ENCODE measurements around the gene FAM83G.

FAM83G gene

GRCh38 chr17:18976201-18976600, 28.4 kb downstream of the FAM83G start:
- TF ChIP-seq CTCF (IDR thresholded peaks at IDR 0.05; ENCODE audit: low read depth, low read length, poor library complexity, severe bottlenecking) = no peak
- no peak for TF ChIP-seq EZH2phosphoT487 (IDR thresholded peaks at IDR 0.05; ENCODE audit: borderline replicate concordance, low read length)
- Histone ChIP-seq H3K36me3 (ENCODE audit: control insufficient read depth, low read length) (peaks cover 23% of the 10 kb centered on the region), H3K4me2 (ENCODE audit: low read length) (no peak overlapping the region)

GRCh38 chr17:18975597-18975996, 29.0 kb downstream of the FAM83G start:
- no peak for TF ChIP-seq CTCF (IDR thresholded peaks at IDR 0.05; ENCODE audit: low read depth, low read length, poor library complexity, severe bottlenecking)
- TF ChIP-seq EZH2phosphoT487 (IDR thresholded peaks at IDR 0.05; ENCODE audit: borderline replicate concordance, low read length) = no peak
- H4K20me1 ChIP-seq (ENCODE audit: control insufficient read depth, insufficient read depth, low read depth, low read length) = no peaks in the 10 kb centered on the region
- no peaks in the 10 kb centered on the region for H3F3A ChIP-seq (ENCODE audit: control insufficient read depth, insufficient read depth)
- no peaks in the 10 kb centered on the region for H3K4me1 ChIP-seq (ENCODE audit: control insufficient read depth, low read length)
- no peak overlapping the region for H3K4me3 ChIP-seq (ENCODE audit: low read length)
- peaks cover 25% of the 10 kb centered on the region for H3K36me3 ChIP-seq (ENCODE audit: control insufficient read depth, low read length)
- H3K9me2 ChIP-seq (replicated peaks; ENCODE audit: control insufficient read depth, low read length) = no peaks in the 10 kb centered on the region
- no peak overlapping the region for H3K4me2 ChIP-seq (ENCODE audit: low read length)
- H3K79me2 ChIP-seq (ENCODE audit: control insufficient read depth, low read length) = no peaks in the 10 kb centered on the region
- H3K27me3 ChIP-seq (ENCODE audit: control insufficient read depth, low read length) = no peaks in the 10 kb centered on the region
- H3K27ac ChIP-seq (ENCODE audit: low read depth, low read length) = no peak overlapping the region
- H3K9me3 ChIP-seq (ENCODE audit: control insufficient read depth, insufficient read depth, low read length) = no peaks in the 10 kb centered on the region

More at GRCh38 chr17:18976201-18976600, 28.4 kb downstream of the FAM83G start:
- Histone ChIP-seq H3K4me1 (ENCODE audit: control insufficient read depth, low read length) (no peaks in the 10 kb centered on the region), H3F3A (ENCODE audit: control insufficient read depth, insufficient read depth) (no peaks in the 10 kb centered on the region), H3K9me3 (ENCODE audit: control insufficient read depth, insufficient read depth, low read length) (no peaks in the 10 kb centered on the region), H3K27ac (ENCODE audit: low read depth, low read length) (no peak overlapping the region), H4K20me1 (ENCODE audit: control insufficient read depth, insufficient read depth, low read depth, low read length) (no peaks in the 10 kb centered on the region), H3K27me3 (ENCODE audit: control insufficient read depth, low read length) (no peaks in the 10 kb centered on the region), H3K9me2 (replicated peaks; ENCODE audit: control insufficient read depth, low read length) (no peaks in the 10 kb centered on the region), H3K4me3 (ENCODE audit: low read length) (no peak overlapping the region), H3K79me2 (ENCODE audit: control insufficient read depth, low read length) (no peaks in the 10 kb centered on the region)

GRCh38 chr17:18974407-18975149, 30.0 kb downstream of the FAM83G start:
- Histone ChIP-seq H3K27me3 (ENCODE audit: control insufficient read depth, low read length) (no peaks in the 10 kb centered on the region), H3K4me2 (ENCODE audit: low read length) (no peak overlapping the region), H3K79me2 (ENCODE audit: control insufficient read depth, low read length) (no peaks in the 10 kb centered on the region), H3K36me3 (ENCODE audit: control insufficient read depth, low read length) (peaks cover 25% of the 10 kb centered on the region), H3F3A (ENCODE audit: control insufficient read depth, insufficient read depth) (no peaks in the 10 kb centered on the region), H3K27ac (ENCODE audit: low read depth, low read length) (no peak overlapping the region), H3K9me2 (replicated peaks; ENCODE audit: control insufficient read depth, low read length) (no peaks in the 10 kb centered on the region), H3K9me3 (ENCODE audit: control insufficient read depth, insufficient read depth, low read length) (no peaks in the 10 kb centered on the region), H3K4me1 (ENCODE audit: control insufficient read depth, low read length) (no peaks in the 10 kb centered on the region), H3K4me3 (ENCODE audit: low read length) (no peak overlapping the region), H4K20me1 (ENCODE audit: control insufficient read depth, insufficient read depth, low read depth, low read length) (no peaks in the 10 kb centered on the region)
- TF ChIP-seq CTCF (IDR thresholded peaks at IDR 0.05; ENCODE audit: low read depth, low read length, poor library complexity, severe bottlenecking) = no peak
- TF ChIP-seq EZH2phosphoT487 (IDR thresholded peaks at IDR 0.05; ENCODE audit: borderline replicate concordance, low read length) = no peak

Data from DOHH2 (cell line).